Ovary (tissue), 9 donors: ENCODE measurements around the gene ZNF239. TPM values are rescaled to one million over a fixed set of nuclear protein-coding genes. Genes with fewer than 3 reads are reported as not detected.

ENCODE experiments used
- DNase-seq, 5 donors: peaks; one replicate each; pipeline ENCODE4 v3.0.0-alpha.2; 2019 to 2020
- H3K27ac ChIP-seq, 2 donors: fragments of 200-600 bp; one replicate each; pipeline versions ENCODE4 v1.5.1 to v1.8.0; 2019 to 2022
- H3K27me3 ChIP-seq: fragments of 200-600 bp; one replicate; pipeline ENCODE4 v1.8.0; 2022
- H3K36me3 ChIP-seq: fragments of 200-600 bp; sonication (generic); one replicate; pipeline ENCODE4 v1.5.1; 2019
- H3K4me1 ChIP-seq: one replicate; pipeline ENCODE4 v1.8.1; 2013; ENCODE audit warnings: mild to moderate bottlenecking, moderate library complexity; ENCODE audit not compliant: insufficient read depth
- H3K4me3 ChIP-seq: fragments of 200-600 bp; sonication (generic); one replicate; pipeline ENCODE4 v1.5.1; 2017
- H3K9me3 ChIP-seq, 2 donors: fragments of 200-600 bp in 1 of 2; sonication (generic) in 1 of 2; one replicate each; pipeline versions ENCODE4 v1.5.1 to v1.8.1; 2013 to 2019; ENCODE audit warnings: mild to moderate bottlenecking in 1 of 2, moderate library complexity in 1 of 2
- EP300 ChIP-seq: sonication (generic); formaldehyde crosslinking; IDR thresholded peaks from one replicate; pipeline ENCODE4 v1.6.1; 2017; ENCODE audit warnings: antibody characterized with exemption
- POLR2A ChIP-seq: fragments of 450-650 bp; IDR thresholded peaks from one replicate; pipeline ENCODE4 v1.6.1; 2017; ENCODE audit warnings: antibody characterized with exemption, mild to moderate bottlenecking, moderate library complexity
- WGBS, 3 donors: extraction: QIAGEN DNeasy Blood & Tissue Kit in 1 of 3; methylation state at CpG; one replicate each; pipeline versions ENCODE4 v1.1.5 to v1.1.7; 2013 to 2017; 5-methylcytosine and 5-hydroxymethylcytosine counted together
- intact Hi-C, 4 donors: fragments of 100-400 bp; cut with DNase I; formaldehyde crosslinking; loops; one replicate each; pipeline versions ENCODE4 v1.11.0 to v1.15.1; 2022 to 2023
- polyA plus RNA-seq, 2 donors: library from polyadenylated mRNA; stranded (reverse); fragments of 200-250 nt in 1 of 2; fragments of 350-450 nt in 1 of 2; fragmentation: Illumina TruSeq in 1 of 2; extraction: RNeasy Lipid Tissue Mini Kit (QIAGEN cat#74804) in 1 of 2; gene quantifications; one replicate each; pipeline ENCODE4 v1.2.3, GENCODE V29; 2013 to 2014
- total RNA-seq, 7 donors: library from RNA; depleted of rRNA in 2 of 7; stranded (reverse); fragments of >200 nt in 2 of 7; fragmentation: NEBNext Ultra II Directional in 3 of 7; extraction: Animal tissue kit (Norgen Biotek cat#: 25700) in 3 of 7; gene quantifications; one replicate each; pipeline versions ENCODE4 v1.1.0 to v1.2.4, GENCODE V29; 2016 to 2023
- TF ChIP-seq, protein P1 (sequence below), 3 donors: fragments of 450-650 bp in 2 of 3; fragments of 200-600 bp in 1 of 3; IDR thresholded peaks; one replicate each; pipeline versions ENCODE4 v1.5.1 to v1.8.0; 2016 to 2022; ENCODE audit warnings: antibody characterized with exemption in 3 of 3, mild to moderate bottlenecking in 1 of 3
- donor health status: DM: no; HTN: no; CAD: no; lungs with moderate emphysema.
- donor health status: DM: no; HTN: no; CAD: no.
- donor health status: Bipolar disorder and iron deficiency.
- donor health status: DM: yes; HTN: yes; CAD: no.
- donor health status: DM: no; HTN: no; CAD: no.
- donor health status: DM: yes; HTN: yes; CAD: no.

Gene ZNF239
- total and polyA plus RNA-seq, 9 donors = 2.3 to 10.7 (median 6.7) TPM

- 69 to 77% (median 76%) methylated on average over 1 of the region's 1 CpG for WGBS, 3 donors
- intact Hi-C loops = no loop called here
- DNase-seq = no peak
- H3K36me3 ChIP-seq = no peaks in the 10 kb centered on the region
- H3K9me3 ChIP-seq = peaks cover 0 to 8% of the 10 kb centered on the region in 2 donors
- no peaks in the 10 kb centered on the region for H3K4me1 ChIP-seq
- no peak overlapping the region for H3K27ac ChIP-seq
- no peak overlapping the region for H3K4me3 ChIP-seq
- TF ChIP-seq POLR2A (no peak), EP300 (no peak)
- TF ChIP-seq, protein P1, sequence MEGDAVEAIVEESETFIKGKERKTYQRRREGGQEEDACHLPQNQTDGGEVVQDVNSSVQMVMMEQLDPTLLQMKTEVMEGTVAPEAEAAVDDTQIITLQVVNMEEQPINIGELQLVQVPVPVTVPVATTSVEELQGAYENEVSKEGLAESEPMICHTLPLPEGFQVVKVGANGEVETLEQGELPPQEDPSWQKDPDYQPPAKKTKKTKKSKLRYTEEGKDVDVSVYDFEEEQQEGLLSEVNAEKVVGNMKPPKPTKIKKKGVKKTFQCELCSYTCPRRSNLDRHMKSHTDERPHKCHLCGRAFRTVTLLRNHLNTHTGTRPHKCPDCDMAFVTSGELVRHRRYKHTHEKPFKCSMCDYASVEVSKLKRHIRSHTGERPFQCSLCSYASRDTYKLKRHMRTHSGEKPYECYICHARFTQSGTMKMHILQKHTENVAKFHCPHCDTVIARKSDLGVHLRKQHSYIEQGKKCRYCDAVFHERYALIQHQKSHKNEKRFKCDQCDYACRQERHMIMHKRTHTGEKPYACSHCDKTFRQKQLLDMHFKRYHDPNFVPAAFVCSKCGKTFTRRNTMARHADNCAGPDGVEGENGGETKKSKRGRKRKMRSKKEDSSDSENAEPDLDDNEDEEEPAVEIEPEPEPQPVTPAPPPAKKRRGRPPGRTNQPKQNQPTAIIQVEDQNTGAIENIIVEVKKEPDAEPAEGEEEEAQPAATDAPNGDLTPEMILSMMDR (IDR thresholded peaks at IDR 0.05) = no peak
- no peaks in the 10 kb centered on the region for H3K27me3 ChIP-seq
Measured at GRCh38 chr10:43524434-43525247, 49.8 kb downstream of the ZNF239 start.

Other genes with a start within 250 kb of the ZNF239 start
- gene FXYD4, start 203.0 kb downstream of the ZNF239 start, total RNA-seq = not detected
- not detected for gene FXYD4, start 203.0 kb downstream of the ZNF239 start, polyA plus RNA-seq
- gene HNRNPF, start 165.4 kb downstream of the ZNF239 start, total RNA-seq = 100 to 1,000 TPM; 100 to 220 (median 185) TPM
- gene HNRNPF, start 165.4 kb downstream of the ZNF239 start, polyA plus RNA-seq = 100 to 1,000 TPM in 1 of 2 donors, 10 to 100 TPM in 1; 95.1 to 121 TPM
- 10 to 100 TPM in 2 of 7 donors, 1 to 10 TPM in 5; 6.4 to 30.1 (median 8.7) TPM for gene ZNF487, start 137.5 kb downstream of the ZNF239 start, total RNA-seq
- gene ZNF487, start 137.5 kb downstream of the ZNF239 start, polyA plus RNA-seq = 1 to 10 TPM; 6.4 to 8.2 TPM
- 1 to 10 TPM; 2.5 to 8.3 (median 4.5) TPM for gene ZNF485, start 31.8 kb upstream of the ZNF239 start, total RNA-seq
- gene ZNF485, start 31.8 kb upstream of the ZNF239 start, polyA plus RNA-seq = 1 to 10 TPM; 2.0 to 3.0 TPM
- 10 to 100 TPM; 31.8 to 68.7 (median 51.5) TPM for gene ZNF32, start 74.3 kb upstream of the ZNF239 start, total RNA-seq
- gene ZNF32, start 74.3 kb upstream of the ZNF239 start, polyA plus RNA-seq = 10 to 100 TPM; 65.1 to 73.1 TPM